NCI-H82 treated with DMSO at 0.1 percent for 48 hours (cell line): ENCODE results near the gene FADS2.

Source experiments
- DNase-seq: peaks from one replicate; lab custom pipeline; 2025; ENCODE audit not compliant: unreplicated experiment; lab: John Stamatoyannopoulos, UW

The FADS2 gene

GRCh38 chr11:61817471-61818202 lies 10.5 kb upstream of the FADS2 start:
- no peak for DNase-seq

GRCh38 chr11:61820174-61820573 lies 7.9 kb upstream of the FADS2 start:
- peak; percentile 17 for DNase-seq

GRCh38 chr11:61826930-61827570 lies 1.1 kb upstream of the FADS2 start:
- no peak for DNase-seq

- DNase-seq = no peak
These were observed 204 bp downstream of the FADS2 start for GRCh38 chr11:61828379-61828628.

GRCh38 chr11:61828629-61829407 lies 718 bp downstream of the FADS2 start:
- no peak for DNase-seq

GRCh38 chr11:61829806-61830205 lies 1.7 kb downstream of the FADS2 start:
- DNase-seq = no peak

- DNase-seq = no peak
These were observed 2.4 kb downstream of the FADS2 start for GRCh38 chr11:61830237-61831105.

GRCh38 chr11:61832207-61832606 lies 4.1 kb downstream of the FADS2 start:
- DNase-seq = no peak

GRCh38 chr11:61832754-61833153 lies 4.7 kb downstream of the FADS2 start:
- no peak for DNase-seq

GRCh38 chr11:61833471-61833870 lies 5.4 kb downstream of the FADS2 start:
- no peak for DNase-seq

GRCh38 chr11:61833926-61834277 lies 5.8 kb downstream of the FADS2 start:
- DNase-seq = no peak

- DNase-seq = no peak
These were observed 6.4 kb downstream of the FADS2 start for GRCh38 chr11:61834278-61835048.

- no peak for DNase-seq
These were observed 8.1 kb downstream of the FADS2 start for GRCh38 chr11:61836193-61836592.

- no peak for DNase-seq
These were observed 9.4 kb downstream of the FADS2 start for GRCh38 chr11:61837411-61838005.

GRCh38 chr11:61838501-61838900 lies 10.4 kb downstream of the FADS2 start:
- DNase-seq = no peak

- no peak for DNase-seq
These were observed 10.8 kb downstream of the FADS2 start for GRCh38 chr11:61838921-61839320.

GRCh38 chr11:61839742-61840141 lies 11.6 kb downstream of the FADS2 start:
- no peak for DNase-seq

- DNase-seq = no peak
These were observed 12.3 kb downstream of the FADS2 start for GRCh38 chr11:61840371-61840770.

GRCh38 chr11:61841636-61842527 lies 13.8 kb downstream of the FADS2 start:
- no peak for DNase-seq

GRCh38 chr11:61842528-61842820 lies 14.4 kb downstream of the FADS2 start:
- DNase-seq = no peak
